Stimulated activated naive B cell treated with anti-CD40 and anti-IgM and Interleukin-4, amounts not matched to agents 10 μg/mL and 1 μg/mL and 100 μg/mL, for 72 hours (primary cell): ENCODE data around the gene TSSK2.

Source experiments
- ATAC-seq, 2 donors: fragments of 150-1000 bp; cut with Tn5 transposase; replicated peaks; 2 replicates each; pipeline ENCODE4 v1.10.0; 2021; ENCODE audit warnings: moderate library complexity in 1 of 2
- DNase-seq: peaks from one replicate; pipeline ENCODE4 v3.0.0; 2021
- H3K27ac Mint-ChIP-seq: one replicate; pipeline ENCODE4 v1.8.0; 2022; ENCODE audit warnings: mild to moderate bottlenecking, mixed read lengths
- H3K27me3 Mint-ChIP-seq, 2 donors: one replicate each; pipeline ENCODE4 v1.8.0; 2022; ENCODE audit warnings: mixed read lengths in 2 of 2
- H3K36me3 Mint-ChIP-seq, 2 donors: one replicate each; pipeline ENCODE4 v1.8.0; 2022; ENCODE audit warnings: mixed read lengths in 2 of 2, mild to moderate bottlenecking in 1 of 2
- H3K4me1 Mint-ChIP-seq, 2 donors: one replicate each; pipeline ENCODE4 v1.8.0; 2022; ENCODE audit warnings: mixed read lengths in 2 of 2, mild to moderate bottlenecking in 1 of 2
- H3K4me3 Mint-ChIP-seq, 2 donors: one replicate each; pipeline ENCODE4 v1.8.0; 2022; ENCODE audit warnings: mild to moderate bottlenecking in 2 of 2, mixed read lengths in 2 of 2, moderate library complexity in 1 of 2
- H3K9me3 Mint-ChIP-seq, 2 donors: one replicate each; pipeline ENCODE4 v1.8.0; 2022; ENCODE audit warnings: mixed read lengths in 2 of 2, mild to moderate bottlenecking in 1 of 2

Gene TSSK2

GRCh38 chr22:19096555-19096954, 34.6 kb upstream of the TSSK2 start:
- H3K9me3 Mint-ChIP-seq, result no peaks in the 10 kb centered on the region
- H3K4me3 Mint-ChIP-seq, result no peak overlapping the region
- H3K36me3 Mint-ChIP-seq, result peaks cover 9 to 30% of the 10 kb centered on the region in 2 donors
- DNase-seq (no peak), ATAC-seq (no peak)
- no peaks in the 10 kb centered on the region for H3K27me3 Mint-ChIP-seq
- peaks cover 8 to 31% of the 10 kb centered on the region in 2 donors for H3K4me1 Mint-ChIP-seq
- no peak overlapping the region for H3K27ac Mint-ChIP-seq

- Mint-ChIP-seq H3K4me1 (peaks cover 10 to 29% of the 10 kb centered on the region in 2 donors), H3K4me3 (no peak overlapping the region), H3K27ac (peak overlapping the region; percentile 47), H3K36me3 (peaks cover 11 to 26% of the 10 kb centered on the region in 2 donors), H3K9me3 (no peaks in the 10 kb centered on the region), H3K27me3 (no peaks in the 10 kb centered on the region)
- ATAC-seq, result no peak
- DNase-seq, result no peak
Measured at GRCh38 chr22:19097518-19097917, 33.6 kb upstream of the TSSK2 start.

GRCh38 chr22:19098157-19098556, 33.0 kb upstream of the TSSK2 start:
- DNase-seq (no peak), ATAC-seq (no peak)
- Mint-ChIP-seq H3K27ac (no peak overlapping the region), H3K36me3 (peaks cover 9 to 22% of the 10 kb centered on the region in 2 donors), H3K4me3 (no peak overlapping the region), H3K4me1 (peaks cover 9 to 23% of the 10 kb centered on the region in 2 donors), H3K9me3 (no peaks in the 10 kb centered on the region), H3K27me3 (no peaks in the 10 kb centered on the region)

GRCh38 chr22:19103880-19104821, 27.0 kb upstream of the TSSK2 start:
- Mint-ChIP-seq H3K36me3 (peaks cover 12 to 21% of the 10 kb centered on the region in 2 donors), H3K27ac (peak overlapping the region; percentile 47), H3K4me3 (no peak overlapping the region), H3K9me3 (no peaks in the 10 kb centered on the region), H3K4me1 (peaks cover 20 to 43% of the 10 kb centered on the region in 2 donors), H3K27me3 (no peaks in the 10 kb centered on the region)
- DNase-seq (no peak), ATAC-seq (no peak)

- DNase-seq (no peak), ATAC-seq (no peak)
- H3K4me3 Mint-ChIP-seq, result no peak overlapping the region
- peaks cover 12 to 17% of the 10 kb centered on the region in 2 donors for H3K36me3 Mint-ChIP-seq
- peaks cover 31 to 51% of the 10 kb centered on the region in 2 donors for H3K4me1 Mint-ChIP-seq
- peak overlapping the region; percentile 42 for H3K27ac Mint-ChIP-seq
- no peaks in the 10 kb centered on the region for H3K27me3 Mint-ChIP-seq
- H3K9me3 Mint-ChIP-seq, result no peaks in the 10 kb centered on the region
Measured at GRCh38 chr22:19105456-19105855, 25.7 kb upstream of the TSSK2 start.

- Mint-ChIP-seq H3K4me3 (no peak overlapping the region), H3K36me3 (peaks cover 12 to 17% of the 10 kb centered on the region in 2 donors), H3K4me1 (peaks cover 34 to 57% of the 10 kb centered on the region in 2 donors), H3K27ac (no peak overlapping the region), H3K9me3 (no peaks in the 10 kb centered on the region), H3K27me3 (no peaks in the 10 kb centered on the region)
- DNase-seq (no peak), ATAC-seq (peak; percentile 48 to 64)
Measured at GRCh38 chr22:19105867-19106802, 25.0 kb upstream of the TSSK2 start.

- Mint-ChIP-seq H3K9me3 (no peaks in the 10 kb centered on the region), H3K27me3 (no peaks in the 10 kb centered on the region), H3K27ac (no peak overlapping the region), H3K36me3 (peaks cover 8 to 17% of the 10 kb centered on the region in 2 donors), H3K4me3 (no peak overlapping the region), H3K4me1 (peaks cover 33 to 63% of the 10 kb centered on the region in 2 donors)
- no peak for ATAC-seq
- no peak for DNase-seq
Measured at GRCh38 chr22:19106886-19107729, 24.0 kb upstream of the TSSK2 start.

GRCh38 chr22:19107730-19108074, 23.4 kb upstream of the TSSK2 start:
- DNase-seq (no peak), ATAC-seq (no peak)
- no peak overlapping the region for H3K27ac Mint-ChIP-seq
- peaks cover 34 to 63% of the 10 kb centered on the region in 2 donors for H3K4me1 Mint-ChIP-seq
- H3K9me3 Mint-ChIP-seq, result no peaks in the 10 kb centered on the region
- H3K27me3 Mint-ChIP-seq, result no peaks in the 10 kb centered on the region
- H3K4me3 Mint-ChIP-seq, result no peak overlapping the region
- peaks cover 9 to 19% of the 10 kb centered on the region in 2 donors for H3K36me3 Mint-ChIP-seq

GRCh38 chr22:19108807-19109197, 22.3 kb upstream of the TSSK2 start:
- Mint-ChIP-seq H3K4me3 (no peak overlapping the region), H3K27me3 (no peaks in the 10 kb centered on the region), H3K27ac (peak overlapping the region; percentile 37), H3K36me3 (peaks cover 9 to 19% of the 10 kb centered on the region in 2 donors), H3K9me3 (no peaks in the 10 kb centered on the region), H3K4me1 (peaks cover 34 to 63% of the 10 kb centered on the region in 2 donors)
- DNase-seq (no peak), ATAC-seq (no peak)

GRCh38 chr22:19109198-19110063, 21.7 kb upstream of the TSSK2 start:
- Mint-ChIP-seq H3K9me3 (no peaks in the 10 kb centered on the region), H3K27ac (peak overlapping the region; percentile 48), H3K27me3 (no peaks in the 10 kb centered on the region), H3K36me3 (peaks cover 9 to 19% of the 10 kb centered on the region in 2 donors), H3K4me3 (peak overlapping the region in 1 of 2 donors; percentile 58), H3K4me1 (peaks cover 34 to 63% of the 10 kb centered on the region in 2 donors)
- DNase-seq (no peak), ATAC-seq (peak; percentile 98 to 99)

GRCh38 chr22:19110064-19110458, 21.0 kb upstream of the TSSK2 start:
- no peak for ATAC-seq
- no peak overlapping the region for H3K4me3 Mint-ChIP-seq
- H3K27me3 Mint-ChIP-seq, result no peaks in the 10 kb centered on the region
- no peak for DNase-seq
- no peaks in the 10 kb centered on the region for H3K9me3 Mint-ChIP-seq
- peaks cover 12 to 21% of the 10 kb centered on the region in 2 donors for H3K36me3 Mint-ChIP-seq
- H3K27ac Mint-ChIP-seq, result peak overlapping the region; percentile 56
- peaks cover 38 to 69% of the 10 kb centered on the region in 2 donors for H3K4me1 Mint-ChIP-seq

GRCh38 chr22:19110646-19111045, 20.5 kb upstream of the TSSK2 start:
- Mint-ChIP-seq H3K4me3 (no peak overlapping the region), H3K27me3 (no peaks in the 10 kb centered on the region), H3K9me3 (no peaks in the 10 kb centered on the region), H3K36me3 (peaks cover 13 to 22% of the 10 kb centered on the region in 2 donors), H3K27ac (no peak overlapping the region), H3K4me1 (peaks cover 44 to 69% of the 10 kb centered on the region in 2 donors)
- ATAC-seq, result no peak
- DNase-seq, result no peak

- Mint-ChIP-seq H3K4me3 (no peak overlapping the region), H3K36me3 (peaks cover 12 to 22% of the 10 kb centered on the region in 2 donors), H3K4me1 (peaks cover 43 to 69% of the 10 kb centered on the region in 2 donors), H3K27me3 (no peaks in the 10 kb centered on the region), H3K9me3 (no peaks in the 10 kb centered on the region), H3K27ac (no peak overlapping the region)
- no peak for DNase-seq
- no peak for ATAC-seq
Measured at GRCh38 chr22:19111140-19111539, 20.0 kb upstream of the TSSK2 start.
